ENCODE results near the gene PGAP3. TPM values are rescaled to one million over a fixed set of nuclear protein-coding genes. Genes with fewer than 3 reads are reported as not detected.

PGAP3 gene
- total RNA-seq, 2 experiments from 2014 or later = 6.4 to 7.4 TPM

DNA sequence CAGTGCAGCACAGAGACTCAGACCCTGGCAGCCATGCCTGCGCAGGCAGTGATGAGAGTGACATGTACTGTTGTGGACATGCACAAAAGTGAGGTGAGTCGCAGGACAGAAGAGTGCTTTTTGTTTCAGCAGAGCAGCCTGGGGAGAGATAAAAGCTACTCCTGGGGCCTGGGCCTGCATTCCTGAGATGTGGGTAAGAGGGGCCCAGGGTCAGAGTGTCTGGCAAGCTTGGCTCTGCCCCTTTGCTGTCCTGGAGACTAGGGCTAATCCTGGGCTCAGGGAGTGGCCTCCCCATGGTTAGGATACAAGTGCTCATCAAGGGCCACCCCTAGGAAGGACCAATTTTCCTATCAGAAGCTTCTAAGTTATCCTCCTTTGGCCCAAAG lies 7.2 kb upstream of the PGAP3 start:
- Mint-ChIP-seq H3K4me1 (ENCODE audit: low read depth) (peaks cover 4% of the 10 kb centered on the region), H3K27ac (no peak overlapping the region), H3K4me3 (no peak overlapping the region), H3K36me3 (ENCODE audit: low read depth) (peaks cover 2% of the 10 kb centered on the region), H3K9me3 (no peaks in the 10 kb centered on the region), H3K27me3 (peaks cover 14% of the 10 kb centered on the region)
- TF ChIP-seq, protein P1, sequence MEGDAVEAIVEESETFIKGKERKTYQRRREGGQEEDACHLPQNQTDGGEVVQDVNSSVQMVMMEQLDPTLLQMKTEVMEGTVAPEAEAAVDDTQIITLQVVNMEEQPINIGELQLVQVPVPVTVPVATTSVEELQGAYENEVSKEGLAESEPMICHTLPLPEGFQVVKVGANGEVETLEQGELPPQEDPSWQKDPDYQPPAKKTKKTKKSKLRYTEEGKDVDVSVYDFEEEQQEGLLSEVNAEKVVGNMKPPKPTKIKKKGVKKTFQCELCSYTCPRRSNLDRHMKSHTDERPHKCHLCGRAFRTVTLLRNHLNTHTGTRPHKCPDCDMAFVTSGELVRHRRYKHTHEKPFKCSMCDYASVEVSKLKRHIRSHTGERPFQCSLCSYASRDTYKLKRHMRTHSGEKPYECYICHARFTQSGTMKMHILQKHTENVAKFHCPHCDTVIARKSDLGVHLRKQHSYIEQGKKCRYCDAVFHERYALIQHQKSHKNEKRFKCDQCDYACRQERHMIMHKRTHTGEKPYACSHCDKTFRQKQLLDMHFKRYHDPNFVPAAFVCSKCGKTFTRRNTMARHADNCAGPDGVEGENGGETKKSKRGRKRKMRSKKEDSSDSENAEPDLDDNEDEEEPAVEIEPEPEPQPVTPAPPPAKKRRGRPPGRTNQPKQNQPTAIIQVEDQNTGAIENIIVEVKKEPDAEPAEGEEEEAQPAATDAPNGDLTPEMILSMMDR (IDR thresholded peaks at IDR 0.05) = no peak
- ATAC-seq (no peak), DNase-seq (no peak)
- POLR2A ChIA-PET = interaction anchor here (1.6 kb wide), 1 partner anchor 18 kb away, joined by 4 read pairs; no protein-coding TSS in a partner anchor
- intact Hi-C loops (cut with micrococcal nuclease) = no loop called here
- CTCF ChIA-PET = interaction anchor here (0.6 to 3.2 kb wide), 2 partner anchors 26 to 41 kb away, joined by 4 to 13 read pairs; no protein-coding TSS in a partner anchor

DNA sequence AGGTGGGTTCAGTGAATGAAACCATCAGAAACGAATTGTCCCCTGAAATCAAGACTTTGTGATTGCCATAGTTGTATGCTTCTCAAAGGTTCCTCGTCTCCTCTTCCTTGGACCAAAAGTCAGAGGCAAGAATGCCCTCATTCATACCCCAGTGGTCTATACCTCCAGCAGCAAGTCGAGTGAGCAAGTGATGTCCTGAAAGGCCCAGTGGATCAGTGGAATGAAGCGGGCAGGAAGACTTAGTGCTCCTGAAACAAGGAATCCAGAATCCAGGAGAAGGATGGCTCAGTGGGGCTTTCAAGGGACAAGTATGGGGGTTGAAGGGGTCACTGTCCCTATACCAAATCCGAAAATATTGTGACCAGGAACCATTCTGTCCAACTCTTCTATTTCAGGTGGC lies 6.7 kb upstream of the PGAP3 start:
- intact Hi-C loops (cut with micrococcal nuclease) = no loop called here
- DNase-seq (no peak), ATAC-seq (no peak)
- peaks cover 1% of the 10 kb centered on the region for H3K4me1 Mint-ChIP-seq (ENCODE audit: low read depth)
- no peaks in the 10 kb centered on the region for H3K9me3 Mint-ChIP-seq
- H3K36me3 Mint-ChIP-seq (ENCODE audit: low read depth) = peaks cover 2% of the 10 kb centered on the region
- CTCF ChIA-PET = interaction anchor here (0.6 to 3.2 kb wide), 2 partner anchors 26 to 41 kb away, joined by 4 to 13 read pairs; no protein-coding TSS in a partner anchor
- POLR2A ChIA-PET = interaction anchor here (1.6 kb wide), 1 partner anchor 18 kb away, joined by 4 read pairs; no protein-coding TSS in a partner anchor
- TF ChIP-seq, protein P1 (IDR thresholded peaks at IDR 0.05) = no peak
- no peak overlapping the region for H3K4me3 Mint-ChIP-seq
- H3K27ac Mint-ChIP-seq = no peak overlapping the region
- peaks cover 11% of the 10 kb centered on the region for H3K27me3 Mint-ChIP-seq

DNA sequence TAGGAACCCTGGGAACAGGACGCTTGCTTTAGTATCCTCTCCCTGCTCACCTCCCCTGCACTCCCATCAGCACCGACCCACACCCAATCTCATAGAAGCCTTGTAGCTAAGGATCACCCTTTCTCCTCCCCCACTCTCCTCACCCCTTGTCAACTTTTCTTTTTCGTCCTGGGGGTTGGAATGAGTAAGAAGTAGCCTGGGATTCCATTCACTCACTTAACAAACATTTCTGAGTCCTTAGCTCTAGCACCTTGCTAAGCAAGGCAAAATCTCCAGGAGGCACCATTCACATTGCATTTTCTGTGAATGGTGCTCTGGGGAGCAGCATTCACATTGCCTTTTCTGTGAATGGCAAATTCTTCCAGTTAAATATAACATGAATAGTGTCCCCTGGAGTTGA lies 1.1 kb upstream of the PGAP3 start:
- Mint-ChIP-seq H3K4me3 (peak overlapping the region; percentile 93), H3K27me3 (no peaks in the 10 kb centered on the region), H3K27ac (peak overlapping the region; percentile 93), H3K4me1 (ENCODE audit: low read depth) (peaks cover 20% of the 10 kb centered on the region), H3K9me3 (no peaks in the 10 kb centered on the region), H3K36me3 (ENCODE audit: low read depth) (peaks cover 6% of the 10 kb centered on the region)
- POLR2A ChIA-PET = interaction anchor here (0.7 to 2.7 kb wide), 4 partner anchors 13 to 36 kb away, joined by 3 to 15 read pairs (median 4); no protein-coding TSS in a partner anchor
- TF ChIP-seq, protein P1 (IDR thresholded peaks at IDR 0.05) = no peak
- CTCF ChIA-PET = interaction anchor here (1.0 to 2.6 kb wide), 4 partner anchors 35 to 398 kb away, joined by 3 to 9 read pairs (median 4); no protein-coding TSS in a partner anchor
- no peak for ATAC-seq
- DNase-seq = no peak
- intact Hi-C loops (cut with micrococcal nuclease) = loop anchor here (5.0 kb wide), 1 partner anchor 43 kb away; the partner anchor contains the start of gene MIEN1

DNA sequence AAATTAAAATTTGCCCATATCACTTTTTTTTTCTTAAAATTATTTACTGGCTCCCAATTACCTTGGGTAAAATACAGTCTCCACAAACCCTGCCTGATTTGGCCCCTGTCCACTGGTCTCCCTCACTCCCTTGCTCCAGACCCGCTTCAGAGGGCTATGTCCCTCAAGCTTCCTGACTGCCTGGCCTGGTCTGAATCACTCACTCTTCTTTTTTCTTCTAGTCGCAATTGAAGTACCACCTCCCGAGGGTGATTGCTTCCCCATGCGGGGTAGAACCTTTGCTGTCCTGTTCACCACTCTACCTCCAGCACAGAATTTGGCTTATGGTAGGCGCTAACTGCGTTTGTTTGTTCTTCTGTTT lies 598 bp upstream of the PGAP3 start:
- intact Hi-C loops (cut with micrococcal nuclease) = loop anchor here (5.0 kb wide), 1 partner anchor 44 kb away; the partner anchor contains the start of gene MIEN1
- DNase-seq = no peak
- H3K4me3 Mint-ChIP-seq = peak overlapping the region; percentile 93
- ATAC-seq = no peak
- no peaks in the 10 kb centered on the region for H3K9me3 Mint-ChIP-seq
- H3K36me3 Mint-ChIP-seq (ENCODE audit: low read depth) = peaks cover 6% of the 10 kb centered on the region
- POLR2A ChIA-PET = interaction anchor here (0.7 to 2.7 kb wide), 10 partner anchors 9 to 114 kb away, joined by 3 to 15 read pairs (median 3); partner anchors contain the start of genes ERBB2 and MIEN1
- CTCF ChIA-PET = interaction anchor here (1.0 to 2.6 kb wide), 10 partner anchors 10 to 398 kb away, joined by 3 to 9 read pairs (median 4); no protein-coding TSS in a partner anchor
- no peaks in the 10 kb centered on the region for H3K27me3 Mint-ChIP-seq
- TF ChIP-seq, protein P1 (IDR thresholded peaks at IDR 0.05) = no peak
- H3K27ac Mint-ChIP-seq = peak overlapping the region; percentile 93
- H3K4me1 Mint-ChIP-seq (ENCODE audit: low read depth) = peaks cover 20% of the 10 kb centered on the region

DNA sequence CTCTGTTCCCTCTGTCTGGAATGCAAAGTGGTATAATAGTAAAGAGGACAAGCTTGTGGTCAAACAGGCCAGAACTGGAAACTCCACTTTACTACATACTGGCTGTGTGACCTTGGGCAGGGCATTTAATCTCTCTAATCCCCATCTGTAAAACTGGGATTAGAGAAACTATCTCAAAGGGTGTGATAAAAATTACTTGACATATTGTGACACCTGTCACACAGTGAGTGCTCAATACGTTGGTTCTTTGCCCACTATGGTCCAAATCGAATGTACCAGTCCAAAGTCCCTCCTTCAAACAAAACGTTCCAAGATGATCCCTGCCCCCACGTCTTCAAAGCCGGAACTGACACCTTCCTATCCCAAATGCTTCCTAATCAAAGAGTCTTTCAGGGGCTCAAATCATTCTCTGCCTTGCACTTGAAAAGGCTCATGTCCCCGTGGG lies 734 bp downstream of the PGAP3 start:
- H3K27ac Mint-ChIP-seq = peak overlapping the region; percentile 93
- H3K9me3 Mint-ChIP-seq = no peaks in the 10 kb centered on the region
- H3K4me1 Mint-ChIP-seq (ENCODE audit: low read depth) = peaks cover 20% of the 10 kb centered on the region
- ChIA-PET CTCF (interaction anchor here (1.0 to 2.6 kb wide), 7 partner anchors 15 to 66 kb away, joined by 3 to 9 read pairs (median 4); no protein-coding TSS in a partner anchor), POLR2A (interaction anchor here (0.8 to 2.7 kb wide), 7 partner anchors 9 to 125 kb away, joined by 3 to 15 read pairs (median 4); partner anchors contain the start of gene ERBB2)
- peak overlapping the region; percentile 93 for H3K4me3 Mint-ChIP-seq
- ATAC-seq (no peak), DNase-seq (no peak)
- H3K36me3 Mint-ChIP-seq (ENCODE audit: low read depth) = peaks cover 8% of the 10 kb centered on the region
- intact Hi-C loops (cut with micrococcal nuclease) = loop anchor here (5.0 kb wide), 1 partner anchor 45 kb away; the partner anchor contains the start of gene MIEN1
- no peaks in the 10 kb centered on the region for H3K27me3 Mint-ChIP-seq
- TF ChIP-seq, protein P1 (IDR thresholded peaks at IDR 0.05) = no peak

Data from activated CD8-positive, alpha-beta T cell treated with anti-CD3 and anti-CD28 coated beads for 36 hours (primary cell).